ENCODE measurements around the gene RBMS3.

The RBMS3 gene

DNA sequence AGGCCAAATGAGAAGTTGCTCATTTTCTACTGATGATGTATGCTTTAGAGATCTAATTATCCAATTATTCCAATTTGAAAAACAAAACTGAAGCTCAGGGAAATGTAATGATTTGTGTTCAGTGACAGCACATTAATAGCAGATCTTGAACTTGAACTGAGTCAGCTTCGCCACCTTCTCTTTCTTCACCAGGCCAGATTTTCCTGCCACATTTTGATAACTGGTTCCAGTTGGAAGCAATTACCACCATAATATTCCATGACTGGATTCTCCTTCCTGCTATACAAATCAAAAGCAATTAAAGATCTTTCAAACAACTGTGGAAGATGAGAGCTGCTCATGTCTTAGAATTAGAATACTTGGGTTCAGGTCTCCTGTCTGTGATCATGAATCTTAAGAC, 334.1 kb downstream of the RBMS3 start:
- no peaks in the 10 kb centered on the region for H3K4me1 ChIP-seq (ENCODE audit: control insufficient read depth in 1 of 2, insufficient read depth in 2 of 2, low read length in 2 of 2)
- no peak overlapping the region for H3K4me3 ChIP-seq (ENCODE audit: low read depth in 1 of 2, low read length in 2 of 2)
- no peaks in the 10 kb centered on the region for H3K9me3 ChIP-seq (ENCODE audit: control insufficient read depth in 1 of 2, low read length in 2 of 2)
- no peaks in the 10 kb centered on the region for H3K27me3 ChIP-seq (ENCODE audit: control insufficient read depth in 1 of 2, insufficient read depth in 2 of 2, low read length in 2 of 2)
- H3K36me3 ChIP-seq (ENCODE audit: control insufficient read depth in 1 of 2, insufficient read depth in 2 of 2, low read length in 2 of 2): no peaks in the 10 kb centered on the region
- H3K9ac ChIP-seq (ENCODE audit: low read depth in 1 of 2, low read length in 2 of 2): no peak overlapping the region
- no peak overlapping the region for H3K27ac ChIP-seq (ENCODE audit: low read depth, low read length)

DNA sequence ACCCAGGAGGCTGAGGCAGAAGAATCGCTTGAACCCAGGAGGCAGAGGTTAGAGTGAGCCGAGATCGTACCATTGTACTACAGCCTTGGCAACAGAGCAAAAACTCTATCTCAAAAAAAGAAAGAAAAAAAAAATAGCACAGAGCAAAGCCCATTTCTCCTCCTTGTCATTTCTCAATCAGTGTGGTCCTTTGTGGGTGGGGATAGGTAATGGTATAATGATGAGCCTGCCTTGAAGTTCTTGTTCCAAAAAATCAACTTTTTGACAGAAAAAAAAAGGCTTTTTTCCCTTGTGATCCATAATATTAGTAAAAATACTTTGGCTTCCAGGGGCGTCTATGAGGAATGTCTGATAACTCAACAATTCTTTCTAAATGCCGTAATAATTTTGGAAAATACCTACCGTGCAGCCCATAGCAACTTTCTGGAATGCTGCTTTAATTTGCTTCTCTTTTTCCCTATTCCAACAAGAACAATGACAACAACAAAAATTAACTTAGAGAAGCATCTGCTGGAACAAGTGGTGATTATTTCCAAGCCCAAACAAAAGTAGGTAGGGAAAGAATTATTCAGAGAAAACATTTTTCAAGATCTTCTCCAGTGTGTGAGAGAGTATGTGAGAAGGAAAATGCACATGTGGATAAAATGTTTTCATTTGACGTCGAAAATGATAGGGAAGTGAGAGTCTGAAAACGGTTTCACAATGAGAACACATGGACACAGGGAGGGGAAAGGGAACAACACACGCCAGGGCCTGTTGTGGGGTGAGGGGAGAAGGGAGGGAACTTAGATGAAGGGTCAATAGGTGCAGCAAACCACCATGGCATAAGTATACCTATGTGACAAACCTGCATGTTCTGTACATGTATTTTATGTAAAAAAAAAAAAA, 337.8 kb downstream of the RBMS3 start:
- no peaks in the 10 kb centered on the region for H3K9me3 ChIP-seq (ENCODE audit: control insufficient read depth in 1 of 2, low read length in 2 of 2)
- H3K36me3 ChIP-seq (ENCODE audit: control insufficient read depth in 1 of 2, insufficient read depth in 2 of 2, low read length in 2 of 2): no peaks in the 10 kb centered on the region
- no peaks in the 10 kb centered on the region for H3K27me3 ChIP-seq (ENCODE audit: control insufficient read depth in 1 of 2, insufficient read depth in 2 of 2, low read length in 2 of 2)
- no peak overlapping the region for H3K4me3 ChIP-seq (ENCODE audit: low read depth in 1 of 2, low read length in 2 of 2)
- no peak overlapping the region for H3K27ac ChIP-seq (ENCODE audit: low read depth, low read length)
- H3K4me1 ChIP-seq (ENCODE audit: control insufficient read depth in 1 of 2, insufficient read depth in 2 of 2, low read length in 2 of 2): no peaks in the 10 kb centered on the region
- no peak overlapping the region for H3K9ac ChIP-seq (ENCODE audit: low read depth in 1 of 2, low read length in 2 of 2)

GRCh38 chr3:29619676-29620075, 338.8 kb downstream of the RBMS3 start:
- no peak overlapping the region for H3K9ac ChIP-seq (ENCODE audit: low read depth in 1 of 2, low read length in 2 of 2)
- no peak overlapping the region for H3K27ac ChIP-seq (ENCODE audit: low read depth, low read length)
- H3K36me3 ChIP-seq (ENCODE audit: control insufficient read depth in 1 of 2, insufficient read depth in 2 of 2, low read length in 2 of 2): no peaks in the 10 kb centered on the region
- H3K4me1 ChIP-seq (ENCODE audit: control insufficient read depth in 1 of 2, insufficient read depth in 2 of 2, low read length in 2 of 2): no peaks in the 10 kb centered on the region
- no peaks in the 10 kb centered on the region for H3K27me3 ChIP-seq (ENCODE audit: control insufficient read depth in 1 of 2, insufficient read depth in 2 of 2, low read length in 2 of 2)
- no peaks in the 10 kb centered on the region for H3K9me3 ChIP-seq (ENCODE audit: control insufficient read depth in 1 of 2, low read length in 2 of 2)
- no peak overlapping the region for H3K4me3 ChIP-seq (ENCODE audit: low read depth in 1 of 2, low read length in 2 of 2)

GRCh38 chr3:29627136-29628117, 346.6 kb downstream of the RBMS3 start:
- no peaks in the 10 kb centered on the region for H3K4me1 ChIP-seq (ENCODE audit: control insufficient read depth in 1 of 2, insufficient read depth in 2 of 2, low read length in 2 of 2)
- H3K36me3 ChIP-seq (ENCODE audit: control insufficient read depth in 1 of 2, insufficient read depth in 2 of 2, low read length in 2 of 2): no peaks in the 10 kb centered on the region
- H3K9me3 ChIP-seq (ENCODE audit: control insufficient read depth in 1 of 2, low read length in 2 of 2): no peaks in the 10 kb centered on the region
- no peak overlapping the region for H3K4me3 ChIP-seq (ENCODE audit: low read depth in 1 of 2, low read length in 2 of 2)
- H3K9ac ChIP-seq (ENCODE audit: low read depth in 1 of 2, low read length in 2 of 2): no peak overlapping the region
- H3K27ac ChIP-seq (ENCODE audit: low read depth, low read length): no peak overlapping the region
- no peaks in the 10 kb centered on the region for H3K27me3 ChIP-seq (ENCODE audit: control insufficient read depth in 1 of 2, insufficient read depth in 2 of 2, low read length in 2 of 2)

GRCh38 chr3:29628795-29629194, 347.9 kb downstream of the RBMS3 start:
- Histone ChIP-seq H3K27ac (ENCODE audit: low read depth, low read length) (no peak overlapping the region), H3K4me1 (ENCODE audit: control insufficient read depth in 1 of 2, insufficient read depth in 2 of 2, low read length in 2 of 2) (no peaks in the 10 kb centered on the region), H3K4me3 (ENCODE audit: low read depth in 1 of 2, low read length in 2 of 2) (no peak overlapping the region), H3K27me3 (ENCODE audit: control insufficient read depth in 1 of 2, insufficient read depth in 2 of 2, low read length in 2 of 2) (no peaks in the 10 kb centered on the region), H3K9me3 (ENCODE audit: control insufficient read depth in 1 of 2, low read length in 2 of 2) (no peaks in the 10 kb centered on the region), H3K9ac (ENCODE audit: low read depth in 1 of 2, low read length in 2 of 2) (no peak overlapping the region), H3K36me3 (ENCODE audit: control insufficient read depth in 1 of 2, insufficient read depth in 2 of 2, low read length in 2 of 2) (no peaks in the 10 kb centered on the region)

- H3K9me3 ChIP-seq (ENCODE audit: control insufficient read depth in 1 of 2, low read length in 2 of 2): no peaks in the 10 kb centered on the region
- H3K36me3 ChIP-seq (ENCODE audit: control insufficient read depth in 1 of 2, insufficient read depth in 2 of 2, low read length in 2 of 2): no peaks in the 10 kb centered on the region
- H3K4me3 ChIP-seq (ENCODE audit: low read depth in 1 of 2, low read length in 2 of 2): no peak overlapping the region
- H3K27me3 ChIP-seq (ENCODE audit: control insufficient read depth in 1 of 2, insufficient read depth in 2 of 2, low read length in 2 of 2): no peaks in the 10 kb centered on the region
- H3K27ac ChIP-seq (ENCODE audit: low read depth, low read length): no peak overlapping the region
- H3K9ac ChIP-seq (ENCODE audit: low read depth in 1 of 2, low read length in 2 of 2): no peak overlapping the region
- H3K4me1 ChIP-seq (ENCODE audit: control insufficient read depth in 1 of 2, insufficient read depth in 2 of 2, low read length in 2 of 2): no peaks in the 10 kb centered on the region
Measured at GRCh38 chr3:29635888-29636287, 355.0 kb downstream of the RBMS3 start.

DNA sequence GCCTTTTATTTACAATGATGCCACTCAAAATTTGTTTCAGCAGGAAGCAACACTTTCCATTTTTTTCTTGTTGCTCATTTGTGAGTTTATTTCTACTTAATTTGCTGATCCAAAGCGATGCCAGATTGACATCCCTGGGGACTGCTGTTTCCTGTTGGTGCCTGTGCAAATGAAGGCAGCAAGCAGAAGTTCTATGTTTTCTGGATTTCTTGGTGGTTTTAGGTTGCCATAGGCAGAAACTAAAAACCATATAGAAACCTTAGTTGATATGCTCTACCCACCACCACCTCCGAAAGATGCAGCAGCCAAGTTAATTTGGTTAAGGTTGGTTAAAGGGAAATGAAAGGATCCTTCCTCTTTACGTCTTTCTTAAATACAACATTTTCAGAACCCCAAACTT, 356.2 kb downstream of the RBMS3 start:
- no peak overlapping the region for H3K9ac ChIP-seq (ENCODE audit: low read depth in 1 of 2, low read length in 2 of 2)
- no peak overlapping the region for H3K27ac ChIP-seq (ENCODE audit: low read depth, low read length)
- no peaks in the 10 kb centered on the region for H3K27me3 ChIP-seq (ENCODE audit: control insufficient read depth in 1 of 2, insufficient read depth in 2 of 2, low read length in 2 of 2)
- no peaks in the 10 kb centered on the region for H3K36me3 ChIP-seq (ENCODE audit: control insufficient read depth in 1 of 2, insufficient read depth in 2 of 2, low read length in 2 of 2)
- H3K4me3 ChIP-seq (ENCODE audit: low read depth in 1 of 2, low read length in 2 of 2): no peak overlapping the region
- H3K9me3 ChIP-seq (ENCODE audit: control insufficient read depth in 1 of 2, low read length in 2 of 2): no peaks in the 10 kb centered on the region
- H3K4me1 ChIP-seq (ENCODE audit: control insufficient read depth in 1 of 2, insufficient read depth in 2 of 2, low read length in 2 of 2): no peaks in the 10 kb centered on the region

- no peak overlapping the region for H3K4me3 ChIP-seq (ENCODE audit: low read depth in 1 of 2, low read length in 2 of 2)
- no peaks in the 10 kb centered on the region for H3K27me3 ChIP-seq (ENCODE audit: control insufficient read depth in 1 of 2, insufficient read depth in 2 of 2, low read length in 2 of 2)
- H3K4me1 ChIP-seq (ENCODE audit: control insufficient read depth in 1 of 2, insufficient read depth in 2 of 2, low read length in 2 of 2): no peaks in the 10 kb centered on the region
- no peak overlapping the region for H3K27ac ChIP-seq (ENCODE audit: low read depth, low read length)
- H3K9me3 ChIP-seq (ENCODE audit: control insufficient read depth in 1 of 2, low read length in 2 of 2): no peaks in the 10 kb centered on the region
- H3K36me3 ChIP-seq (ENCODE audit: control insufficient read depth in 1 of 2, insufficient read depth in 2 of 2, low read length in 2 of 2): no peaks in the 10 kb centered on the region
- no peak overlapping the region for H3K9ac ChIP-seq (ENCODE audit: low read depth in 1 of 2, low read length in 2 of 2)
Measured at GRCh38 chr3:29639578-29640290, 358.9 kb downstream of the RBMS3 start.

GRCh38 chr3:29642393-29643033, 361.6 kb downstream of the RBMS3 start:
- Histone ChIP-seq H3K27me3 (ENCODE audit: control insufficient read depth in 1 of 2, insufficient read depth in 2 of 2, low read length in 2 of 2) (no peaks in the 10 kb centered on the region), H3K4me1 (ENCODE audit: control insufficient read depth in 1 of 2, insufficient read depth in 2 of 2, low read length in 2 of 2) (no peaks in the 10 kb centered on the region), H3K9ac (ENCODE audit: low read depth in 1 of 2, low read length in 2 of 2) (no peak overlapping the region), H3K9me3 (ENCODE audit: control insufficient read depth in 1 of 2, low read length in 2 of 2) (no peaks in the 10 kb centered on the region), H3K4me3 (ENCODE audit: low read depth in 1 of 2, low read length in 2 of 2) (no peak overlapping the region), H3K36me3 (ENCODE audit: control insufficient read depth in 1 of 2, insufficient read depth in 2 of 2, low read length in 2 of 2) (no peaks in the 10 kb centered on the region), H3K27ac (ENCODE audit: low read depth, low read length) (no peak overlapping the region)
